ENCODE measurements around the gene DYSF. TPM values are rescaled to one million over a fixed set of nuclear protein-coding genes. Genes with fewer than 3 reads are reported as not detected.

The DYSF gene
- polyA plus RNA-seq, 1 experiment = 1.3 TPM

DNA sequence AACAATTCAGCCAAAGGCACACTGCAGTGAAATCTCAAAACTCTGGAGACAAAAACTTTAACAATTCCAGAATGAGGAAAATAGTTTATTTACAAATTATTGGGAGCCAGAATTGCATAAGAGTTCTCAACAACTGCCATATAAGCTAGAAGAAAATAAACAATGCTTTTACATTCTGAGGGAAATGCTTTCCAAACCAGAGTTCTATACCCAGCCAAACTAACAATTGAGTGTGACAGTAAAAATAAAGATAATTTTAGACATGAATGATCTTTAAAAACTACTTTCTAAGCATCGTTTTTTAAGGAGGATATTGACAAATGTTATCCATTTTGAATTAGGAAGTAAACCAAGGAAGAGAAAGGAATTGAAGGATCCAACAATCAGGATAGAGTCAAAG lies 271.4 kb downstream of the DYSF start:
- POLR2A ChIA-PET = no interaction called here

DNA sequence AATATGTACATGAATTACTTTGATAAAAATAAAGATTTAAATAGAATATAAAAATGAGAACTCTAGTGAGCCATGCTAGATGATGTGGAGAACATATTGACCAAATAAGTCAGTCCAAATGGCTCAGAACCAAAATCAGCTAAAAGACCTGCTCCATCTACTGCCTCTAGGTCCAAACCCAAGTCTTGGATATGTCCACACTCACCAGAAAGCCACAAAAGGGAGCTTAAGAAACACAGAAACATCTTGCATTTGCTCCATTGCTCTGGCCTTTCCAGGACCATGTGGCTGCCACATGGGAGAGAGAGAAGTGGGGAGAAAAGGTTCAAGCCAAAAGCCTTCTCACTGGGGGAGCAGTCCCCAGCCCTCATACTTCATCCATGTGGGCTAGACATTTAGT lies 272.5 kb downstream of the DYSF start:
- POLR2A ChIA-PET = no interaction called here
- TF ChIP-seq, protein P1, sequence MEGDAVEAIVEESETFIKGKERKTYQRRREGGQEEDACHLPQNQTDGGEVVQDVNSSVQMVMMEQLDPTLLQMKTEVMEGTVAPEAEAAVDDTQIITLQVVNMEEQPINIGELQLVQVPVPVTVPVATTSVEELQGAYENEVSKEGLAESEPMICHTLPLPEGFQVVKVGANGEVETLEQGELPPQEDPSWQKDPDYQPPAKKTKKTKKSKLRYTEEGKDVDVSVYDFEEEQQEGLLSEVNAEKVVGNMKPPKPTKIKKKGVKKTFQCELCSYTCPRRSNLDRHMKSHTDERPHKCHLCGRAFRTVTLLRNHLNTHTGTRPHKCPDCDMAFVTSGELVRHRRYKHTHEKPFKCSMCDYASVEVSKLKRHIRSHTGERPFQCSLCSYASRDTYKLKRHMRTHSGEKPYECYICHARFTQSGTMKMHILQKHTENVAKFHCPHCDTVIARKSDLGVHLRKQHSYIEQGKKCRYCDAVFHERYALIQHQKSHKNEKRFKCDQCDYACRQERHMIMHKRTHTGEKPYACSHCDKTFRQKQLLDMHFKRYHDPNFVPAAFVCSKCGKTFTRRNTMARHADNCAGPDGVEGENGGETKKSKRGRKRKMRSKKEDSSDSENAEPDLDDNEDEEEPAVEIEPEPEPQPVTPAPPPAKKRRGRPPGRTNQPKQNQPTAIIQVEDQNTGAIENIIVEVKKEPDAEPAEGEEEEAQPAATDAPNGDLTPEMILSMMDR (IDR thresholded peaks at IDR 0.05; ENCODE audit: insufficient read depth, low read depth, low read length) = no peak
- no peak for DNase-seq (ENCODE audit: low read depth)
- no peak overlapping the region for H3K4me3 ChIP-seq (ENCODE audit: low read depth, low read length)
- no peaks in the 10 kb centered on the region for H3K36me3 ChIP-seq (ENCODE audit: control insufficient read depth, insufficient read depth, low read length)
- H3K27me3 ChIP-seq (ENCODE audit: control insufficient read depth, insufficient read depth, low read length) = peaks cover 7% of the 10 kb centered on the region; the same call in 1 of the 2 replicates
- CTCF ChIA-PET = interaction anchor here (1.4 kb wide), 1 partner anchor 23 kb away, joined by 4 read pairs; no protein-coding TSS in a partner anchor

More for the DNA sequence above, 271.4 kb downstream of the DYSF start:
- no peak for DNase-seq (ENCODE audit: low read depth)
- CTCF ChIA-PET = no interaction called here
- H3K27me3 ChIP-seq (ENCODE audit: control insufficient read depth, insufficient read depth, low read length) = peaks cover 4% of the 10 kb centered on the region; the same call in 1 of the 2 replicates
- no peaks in the 10 kb centered on the region for H3K36me3 ChIP-seq (ENCODE audit: control insufficient read depth, insufficient read depth, low read length)
- TF ChIP-seq, protein P1 (IDR thresholded peaks at IDR 0.05; ENCODE audit: insufficient read depth, low read depth, low read length) = no peak
- no peak overlapping the region for H3K4me3 ChIP-seq (ENCODE audit: low read depth, low read length)

DNA sequence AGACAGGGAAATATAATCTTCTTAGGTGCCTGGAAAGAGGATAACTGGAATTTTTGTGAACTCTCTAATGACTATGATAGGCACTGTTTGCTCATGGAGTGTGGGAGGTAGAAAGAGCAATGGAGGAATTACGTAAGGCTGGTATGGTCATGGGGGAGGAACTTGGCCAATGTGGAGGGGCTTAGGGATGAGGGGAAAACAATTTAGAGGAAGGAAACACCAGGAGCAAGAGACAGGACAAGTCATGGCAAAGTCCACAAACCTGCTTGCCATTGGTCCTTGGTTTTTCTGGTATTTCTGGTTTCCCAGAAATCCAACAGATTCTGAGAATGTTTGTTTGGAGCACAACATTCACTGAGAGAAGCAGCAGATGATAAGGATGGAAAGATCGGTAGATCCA lies 274.2 kb downstream of the DYSF start:
- DNase-seq (ENCODE audit: low read depth) = no peak
- Histone ChIP-seq H3K27me3 (ENCODE audit: control insufficient read depth, insufficient read depth, low read length) (peaks cover 8% of the 10 kb centered on the region), H3K36me3 (ENCODE audit: control insufficient read depth, insufficient read depth, low read length) (no peaks in the 10 kb centered on the region), H3K4me3 (ENCODE audit: low read depth, low read length) (no peak overlapping the region)
- CTCF ChIA-PET = no interaction called here
- POLR2A ChIA-PET = no interaction called here
- TF ChIP-seq, protein P1 (IDR thresholded peaks at IDR 0.05; ENCODE audit: insufficient read depth, low read depth, low read length) = no peak

DNA sequence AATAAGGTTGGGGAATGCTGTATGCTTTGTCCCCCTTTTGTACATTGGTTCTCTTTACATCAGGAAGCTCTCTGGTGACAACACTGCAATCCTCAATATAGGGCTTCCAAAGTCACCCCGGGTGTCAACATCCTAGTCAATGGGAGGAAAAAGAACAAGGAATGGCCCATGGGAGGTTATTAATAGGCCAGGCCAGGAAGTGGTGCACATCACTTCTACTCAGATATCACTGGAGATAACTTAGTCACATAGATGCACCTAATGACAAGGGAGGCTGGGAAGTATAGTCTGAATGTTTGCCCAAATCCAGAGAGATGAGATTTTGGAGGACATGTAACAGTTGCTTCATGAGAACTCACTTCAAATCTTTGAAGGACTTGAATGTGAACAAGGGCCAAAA lies 274.7 kb downstream of the DYSF start:
- Histone ChIP-seq H3K36me3 (ENCODE audit: control insufficient read depth, insufficient read depth, low read length) (no peaks in the 10 kb centered on the region), H3K4me3 (ENCODE audit: low read depth, low read length) (no peak overlapping the region), H3K27me3 (ENCODE audit: control insufficient read depth, insufficient read depth, low read length) (peaks cover 11% of the 10 kb centered on the region)
- POLR2A ChIA-PET = no interaction called here
- TF ChIP-seq, protein P1 (IDR thresholded peaks at IDR 0.05; ENCODE audit: insufficient read depth, low read depth, low read length) = no peak
- CTCF ChIA-PET = no interaction called here
- no peak for DNase-seq (ENCODE audit: low read depth)

DNA sequence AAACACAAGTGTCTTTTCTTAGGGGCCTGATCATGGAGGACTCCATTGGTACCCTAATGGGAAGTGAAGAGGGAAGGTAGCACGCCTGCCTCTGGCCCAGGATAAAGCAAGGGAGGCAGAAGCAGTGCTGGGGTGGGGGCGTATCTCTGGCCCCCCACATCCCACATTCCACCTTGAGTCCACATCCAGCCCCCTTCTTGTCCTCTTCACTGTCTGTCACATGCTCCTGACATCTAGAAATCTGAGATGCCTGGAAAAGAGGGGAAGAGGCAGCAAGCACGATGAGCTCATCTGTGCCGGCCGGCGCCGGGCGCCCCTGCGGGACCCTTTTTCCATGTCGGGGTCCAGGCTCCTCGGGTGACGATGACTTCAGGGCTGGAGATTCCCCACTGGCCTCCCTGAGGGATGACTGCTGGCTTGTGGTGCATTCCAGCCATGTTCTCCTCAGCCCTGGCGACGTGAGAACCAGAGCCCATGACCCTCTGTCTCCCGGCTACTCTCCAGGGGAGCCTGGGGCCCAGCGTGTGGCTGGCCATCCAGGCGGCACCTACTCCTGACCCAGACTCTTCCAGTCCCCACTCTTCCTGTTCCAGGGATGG lies 277.5 kb downstream of the DYSF start:
- Histone ChIP-seq H3K4me3 (ENCODE audit: low read depth, low read length) (no peak overlapping the region), H3K27me3 (ENCODE audit: control insufficient read depth, insufficient read depth, low read length) (peaks cover 12% of the 10 kb centered on the region), H3K36me3 (ENCODE audit: control insufficient read depth, insufficient read depth, low read length) (no peaks in the 10 kb centered on the region)
- TF ChIP-seq, protein P1 (IDR thresholded peaks at IDR 0.05; ENCODE audit: insufficient read depth, low read depth, low read length) = no peak
- POLR2A ChIA-PET = no interaction called here
- no peak for DNase-seq (ENCODE audit: low read depth)
- CTCF ChIA-PET = interaction anchor here (1.0 kb wide), 1 partner anchor 12 kb away, joined by 3 read pairs; no protein-coding TSS in a partner anchor
